Measurements from ENCODE around the gene CAMSAP1. TPM values are rescaled to one million over a fixed set of nuclear protein-coding genes. Genes with fewer than 3 reads are reported as not detected.

Gene CAMSAP1
- total and polyA plus RNA-seq, 10 of the 15 experiments (the other 5 are each of a cell fraction or from before 2014, with no cell fraction given), result 1.4 to 24.7 (median 8.0) TPM

- no peaks in the 10 kb centered on the region for H3K27me3 ChIP-seq (replicated peaks in 1 of 2; ENCODE audit: control insufficient read depth in 2 of 2, insufficient read depth in 2 of 2, low read length in 1 of 2)
- no peak for DNase-seq (ENCODE audit: low read depth, low spot score)
- no peak overlapping the region for H2AFZ ChIP-seq (ENCODE audit: control insufficient read depth, low read depth, low read length)
- in situ Hi-C loops (cut with MboI), result no loop called here
- 80% methylated on average over 22 of the region's 22 CpGs for WGBS (ENCODE audit: insufficient coverage, insufficient replicate concordance, low lambda C conversion rate, missing lambda C conversion rate)
- no peaks in the 10 kb centered on the region; the same call in 1 of the 2 replicates for H4K20me1 ChIP-seq (ENCODE audit: control insufficient read depth, insufficient read depth)
- H3K9ac ChIP-seq (ENCODE audit: control insufficient read depth, insufficient read depth, low read length), result peak overlapping the region; percentile 61
- H3K9me3 ChIP-seq (replicated peaks; ENCODE audit: control insufficient read depth, insufficient read depth, low read length), result no peaks in the 10 kb centered on the region
- H3K79me2 ChIP-seq (ENCODE audit: control insufficient read depth, insufficient read depth, low read length), result peaks cover 45% of the 10 kb centered on the region
- H3K4me1 ChIP-seq (ENCODE audit: control insufficient read depth, insufficient read depth, low read length), result peaks cover 20% of the 10 kb centered on the region
- SMC1A ChIA-PET (ENCODE audit: uncharacterized antibody, unreplicated experiment), result no interaction called here
- no TSS peak for BruUV-seq (replicated peaks)
- H3K27ac ChIP-seq (ENCODE audit: control insufficient read depth, insufficient read depth), result peak overlapping the region; percentile 74
- CTCF ChIA-PET, result interaction anchor here (1.0 kb wide), 1 partner anchor 23 kb away, joined by 3 read pairs; no protein-coding TSS in a partner anchor
- intact Hi-C loops (cut with micrococcal nuclease; ENCODE audit: unreplicated experiment), result no loop called here
- H3K36me3 ChIP-seq (ENCODE audit: control insufficient read depth in 2 of 2, insufficient read depth in 2 of 2, low read length in 1 of 2), result peaks cover 0 to 5% of the 10 kb centered on the region in 2 experiments; a peak in 2 of 4 replicates
- RAD21 ChIA-PET (ENCODE audit: unreplicated experiment), result no interaction called here
- H3K4me3 ChIP-seq, result 0 out of 2 replicates have a peak overlapping the region, but pooled peaks have one; percentile 47
- ATAC-seq, result no peak
- TF ChIP-seq SREBF1 (IDR thresholded peaks at IDR 0.05; ENCODE audit: low read length) (no peak), DPF2 (IDR thresholded peaks at IDR 0.05) (0 out of 2 replicates have a peak, but pooled peaks have one; percentile 2)
- peak overlapping the region; percentile 83 for H3K4me2 ChIP-seq (ENCODE audit: control insufficient read depth, insufficient read depth)
- POLR2A ChIA-PET, result interaction anchor here (0.6 kb wide), 2 partner anchors 19 to 412 kb away, joined by 3 to 4 read pairs; partner anchors contain the start of gene CAMSAP1
- no peak for FAIRE-seq
These were observed 19.1 kb downstream of the CAMSAP1 start for GRCh38 chr9:135888126-135888765.

DNA sequence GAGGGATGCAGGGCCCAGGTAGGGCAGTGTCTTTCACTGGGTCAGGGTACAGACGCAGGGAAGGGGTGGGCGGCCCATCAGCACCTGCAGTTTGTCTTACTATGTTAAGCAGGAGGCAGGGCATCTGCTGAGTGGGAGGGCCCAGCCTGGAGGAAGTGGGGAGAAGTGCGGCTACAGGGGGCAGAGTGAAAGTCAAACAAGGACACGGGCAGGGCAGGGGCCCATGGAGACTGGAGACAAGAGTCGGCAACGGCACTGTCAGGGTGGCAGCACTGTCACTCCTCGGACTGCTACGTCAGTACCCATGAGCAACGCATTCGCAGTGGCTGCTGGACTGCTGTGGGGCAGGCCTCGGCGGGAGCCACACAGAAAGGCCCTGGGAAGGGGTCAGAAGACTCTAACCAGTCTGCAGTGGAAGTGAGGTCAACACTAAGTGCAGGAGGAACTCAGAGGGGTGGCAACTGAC, 19.7 kb downstream of the CAMSAP1 start:
- FAIRE-seq (peak; percentile 23), ATAC-seq (peak; percentile 99), DNase-seq (ENCODE audit: low read depth, low spot score) (peak; percentile 19)
- ChIA-PET SMC1A (ENCODE audit: uncharacterized antibody, unreplicated experiment) (no interaction called here), CTCF (interaction anchor here (1.0 kb wide), 1 partner anchor 23 kb away, joined by 3 read pairs; no protein-coding TSS in a partner anchor), POLR2A (interaction anchor here (0.6 kb wide), 1 partner anchor 411 kb away, joined by 3 read pairs; no protein-coding TSS in a partner anchor), RAD21 (ENCODE audit: unreplicated experiment) (no interaction called here)
- in situ Hi-C loops (cut with MboI) (no loop called here), intact Hi-C loops (cut with micrococcal nuclease; ENCODE audit: unreplicated experiment) (no loop called here)
- peak overlapping the region; percentile 74 for H3K27ac ChIP-seq (ENCODE audit: control insufficient read depth, insufficient read depth)
- no peaks in the 10 kb centered on the region; the same call in 1 of the 2 replicates for H4K20me1 ChIP-seq (ENCODE audit: control insufficient read depth, insufficient read depth)
- H3K36me3 ChIP-seq (ENCODE audit: control insufficient read depth in 2 of 2, insufficient read depth in 2 of 2, low read length in 1 of 2), result peaks cover 0 to 7% of the 10 kb centered on the region in 2 experiments; a peak in 2 of 4 replicates
- peak overlapping the region; percentile 83 for H3K4me2 ChIP-seq (ENCODE audit: control insufficient read depth, insufficient read depth)
- peak overlapping the region; percentile 51 for H2AFZ ChIP-seq (ENCODE audit: control insufficient read depth, low read depth, low read length)
- no peaks in the 10 kb centered on the region for H3K27me3 ChIP-seq (replicated peaks in 1 of 2; ENCODE audit: control insufficient read depth in 2 of 2, insufficient read depth in 2 of 2, low read length in 1 of 2)
- H3K4me3 ChIP-seq, result peak overlapping the region; percentile 47; the same call in 1 of the 2 replicates
- H3K9me3 ChIP-seq (replicated peaks; ENCODE audit: control insufficient read depth, insufficient read depth, low read length), result no peaks in the 10 kb centered on the region
- H3K9ac ChIP-seq (ENCODE audit: control insufficient read depth, insufficient read depth, low read length), result peak overlapping the region; percentile 61
- 50% methylated on average over 11 of the region's 12 CpGs for WGBS (ENCODE audit: insufficient coverage, insufficient replicate concordance, low lambda C conversion rate, missing lambda C conversion rate)
- no TSS peak for BruUV-seq (replicated peaks)
- H3K79me2 ChIP-seq (ENCODE audit: control insufficient read depth, insufficient read depth, low read length), result peaks cover 45% of the 10 kb centered on the region
- peaks cover 20% of the 10 kb centered on the region for H3K4me1 ChIP-seq (ENCODE audit: control insufficient read depth, insufficient read depth, low read length)
- TF ChIP-seq TCF12 (IDR thresholded peaks at IDR 0.05; ENCODE audit: low read depth, low read length), result peak; percentile 30; the same call in 1 of the 2 replicates
- TF ChIP-seq, protein P1, sequence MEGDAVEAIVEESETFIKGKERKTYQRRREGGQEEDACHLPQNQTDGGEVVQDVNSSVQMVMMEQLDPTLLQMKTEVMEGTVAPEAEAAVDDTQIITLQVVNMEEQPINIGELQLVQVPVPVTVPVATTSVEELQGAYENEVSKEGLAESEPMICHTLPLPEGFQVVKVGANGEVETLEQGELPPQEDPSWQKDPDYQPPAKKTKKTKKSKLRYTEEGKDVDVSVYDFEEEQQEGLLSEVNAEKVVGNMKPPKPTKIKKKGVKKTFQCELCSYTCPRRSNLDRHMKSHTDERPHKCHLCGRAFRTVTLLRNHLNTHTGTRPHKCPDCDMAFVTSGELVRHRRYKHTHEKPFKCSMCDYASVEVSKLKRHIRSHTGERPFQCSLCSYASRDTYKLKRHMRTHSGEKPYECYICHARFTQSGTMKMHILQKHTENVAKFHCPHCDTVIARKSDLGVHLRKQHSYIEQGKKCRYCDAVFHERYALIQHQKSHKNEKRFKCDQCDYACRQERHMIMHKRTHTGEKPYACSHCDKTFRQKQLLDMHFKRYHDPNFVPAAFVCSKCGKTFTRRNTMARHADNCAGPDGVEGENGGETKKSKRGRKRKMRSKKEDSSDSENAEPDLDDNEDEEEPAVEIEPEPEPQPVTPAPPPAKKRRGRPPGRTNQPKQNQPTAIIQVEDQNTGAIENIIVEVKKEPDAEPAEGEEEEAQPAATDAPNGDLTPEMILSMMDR (IDR thresholded peaks at IDR 0.05 in 2 of 3, conservative IDR thresholded peaks at IDR 0.05 in 1 of 3; ENCODE audit: control insufficient read depth in 2 of 3, extremely low read depth in 1 of 3, insufficient read depth in 1 of 3, low read depth in 3 of 3, low read length in 3 of 3), result 0 out of 6 replicates have a peak, but pooled peaks of 1 of the 3 experiments have one; percentile 13
- TF ChIP-seq, protein P2, sequence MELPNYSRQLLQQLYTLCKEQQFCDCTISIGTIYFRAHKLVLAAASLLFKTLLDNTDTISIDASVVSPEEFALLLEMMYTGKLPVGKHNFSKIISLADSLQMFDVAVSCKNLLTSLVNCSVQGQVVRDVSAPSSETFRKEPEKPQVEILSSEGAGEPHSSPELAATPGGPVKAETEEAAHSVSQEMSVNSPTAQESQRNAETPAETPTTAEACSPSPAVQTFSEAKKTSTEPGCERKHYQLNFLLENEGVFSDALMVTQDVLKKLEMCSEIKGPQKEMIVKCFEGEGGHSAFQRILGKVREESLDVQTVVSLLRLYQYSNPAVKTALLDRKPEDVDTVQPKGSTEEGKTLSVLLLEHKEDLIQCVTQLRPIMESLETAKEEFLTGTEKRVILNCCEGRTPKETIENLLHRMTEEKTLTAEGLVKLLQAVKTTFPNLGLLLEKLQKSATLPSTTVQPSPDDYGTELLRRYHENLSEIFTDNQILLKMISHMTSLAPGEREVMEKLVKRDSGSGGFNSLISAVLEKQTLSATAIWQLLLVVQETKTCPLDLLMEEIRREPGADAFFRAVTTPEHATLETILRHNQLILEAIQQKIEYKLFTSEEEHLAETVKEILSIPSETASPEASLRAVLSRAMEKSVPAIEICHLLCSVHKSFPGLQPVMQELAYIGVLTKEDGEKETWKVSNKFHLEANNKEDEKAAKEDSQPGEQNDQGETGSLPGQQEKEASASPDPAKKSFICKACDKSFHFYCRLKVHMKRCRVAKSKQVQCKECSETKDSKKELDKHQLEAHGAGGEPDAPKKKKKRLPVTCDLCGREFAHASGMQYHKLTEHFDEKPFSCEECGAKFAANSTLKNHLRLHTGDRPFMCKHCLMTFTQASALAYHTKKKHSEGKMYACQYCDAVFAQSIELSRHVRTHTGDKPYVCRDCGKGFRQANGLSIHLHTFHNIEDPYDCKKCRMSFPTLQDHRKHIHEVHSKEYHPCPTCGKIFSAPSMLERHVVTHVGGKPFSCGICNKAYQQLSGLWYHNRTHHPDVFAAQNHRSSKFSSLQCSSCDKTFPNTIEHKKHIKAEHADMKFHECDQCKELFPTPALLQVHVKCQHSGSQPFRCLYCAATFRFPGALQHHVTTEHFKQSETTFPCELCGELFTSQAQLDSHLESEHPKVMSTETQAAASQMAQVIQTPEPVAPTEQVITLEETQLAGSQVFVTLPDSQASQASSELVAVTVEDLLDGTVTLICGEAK (IDR thresholded peaks at IDR 0.05; ENCODE audit: borderline replicate concordance), result no peak
